GM20000 (cell line): ENCODE measurements around the gene TRAPPC3L.
A peak's percentile ranks its signal among the peaks of the same experiment; 100 is the strongest.

Experiments used
- DNase-seq: peaks from one replicate; pipeline ENCODE4 v3.0.0; 2012; ENCODE audit warnings: low spot score
- CTCF ChIP-seq: IDR thresholded peaks from 2 replicates; pipeline ENCODE4 v1.5.1; 2012; ENCODE audit warnings: mild to moderate bottlenecking, control low read depth; ENCODE audit errors: extremely low read depth, missing control alignments

The TRAPPC3L gene

GRCh38 chr6:116514111-116514510, 31.4 kb downstream of the TRAPPC3L start:
- TF ChIP-seq CTCF: no peak
- DNase-seq: no peak

GRCh38 chr6:116513224-116513875, 32.1 kb downstream of the TRAPPC3L start:
- TF ChIP-seq CTCF: no peak
- DNase-seq: no peak

GRCh38 chr6:116512734-116513133, 32.8 kb downstream of the TRAPPC3L start:
- DNase-seq: no peak
- TF ChIP-seq CTCF: no peak

- peak; percentile 8 for DNase-seq
- TF ChIP-seq CTCF: no peak
Observed at GRCh38 chr6:116512111-116512559, 33.3 kb downstream of the TRAPPC3L start.

- DNase-seq: no peak
- TF ChIP-seq CTCF: no peak
Observed at GRCh38 chr6:116511424-116512110, 33.9 kb downstream of the TRAPPC3L start, which contains the start of gene CALHM5. Gene CALHM5, plus strand, starts transcription at chr6:116511639. Its CDS starts 58 bp downstream, at chr6:116511697.

- no peak for DNase-seq
- TF ChIP-seq CTCF: no peak
Observed at GRCh38 chr6:116508527-116508926, 37.0 kb downstream of the TRAPPC3L start.

GRCh38 chr6:116507324-116507723, 38.2 kb downstream of the TRAPPC3L start:
- TF ChIP-seq CTCF: no peak
- DNase-seq: no peak
